HTERT RPE-1 (cell line): ENCODE data around the gene ANXA2.

Experiments
- in situ Hi-C: fragments of 300-500 bp; cut with MboI; formaldehyde crosslinking; loops from 4 replicates; pipeline ENCODE4 v1.14.3; 2020; ENCODE audit warnings: low sequenced_read_pairs

Gene ANXA2

DNA sequence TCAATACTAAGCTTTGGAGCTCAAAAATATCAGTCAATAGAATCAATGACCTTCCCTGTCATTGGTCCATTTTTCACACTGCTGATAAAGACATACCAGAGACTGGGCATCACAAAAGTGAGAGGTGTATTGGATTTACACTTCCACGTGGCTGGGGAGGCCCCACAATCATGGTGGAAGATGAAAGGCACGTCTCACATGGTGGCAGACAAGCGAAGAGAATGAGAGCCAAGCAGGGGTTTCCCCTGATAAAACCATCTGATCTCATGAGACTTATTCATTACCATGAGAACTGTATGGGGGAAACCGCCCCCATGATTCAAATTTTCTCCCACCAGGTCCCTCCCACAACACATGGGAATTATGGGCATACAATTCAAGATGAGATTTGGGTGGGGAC, 81.9 kb downstream of the ANXA2 start:
- in situ Hi-C loops, result no loop called here

DNA sequence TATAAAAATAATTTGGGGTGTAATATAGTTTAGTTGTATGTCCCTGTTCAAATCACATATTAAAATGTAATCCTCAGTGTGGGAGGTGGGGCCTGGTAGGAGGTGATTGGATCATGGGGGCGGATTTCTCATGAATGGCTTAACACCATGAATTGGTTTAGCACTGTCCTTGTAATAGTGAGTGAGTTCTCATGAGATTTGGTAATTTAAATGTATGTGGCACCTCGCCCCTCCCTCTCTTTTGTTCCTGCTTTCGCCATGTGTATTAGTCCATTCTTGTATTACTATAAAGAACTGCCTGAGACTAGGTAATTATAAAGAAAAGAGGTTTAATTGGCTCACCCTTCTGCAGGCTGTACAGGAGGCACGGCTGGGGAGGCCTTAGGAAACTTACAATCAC, 83.9 kb downstream of the ANXA2 start:
- in situ Hi-C loops, result no loop called here

DNA sequence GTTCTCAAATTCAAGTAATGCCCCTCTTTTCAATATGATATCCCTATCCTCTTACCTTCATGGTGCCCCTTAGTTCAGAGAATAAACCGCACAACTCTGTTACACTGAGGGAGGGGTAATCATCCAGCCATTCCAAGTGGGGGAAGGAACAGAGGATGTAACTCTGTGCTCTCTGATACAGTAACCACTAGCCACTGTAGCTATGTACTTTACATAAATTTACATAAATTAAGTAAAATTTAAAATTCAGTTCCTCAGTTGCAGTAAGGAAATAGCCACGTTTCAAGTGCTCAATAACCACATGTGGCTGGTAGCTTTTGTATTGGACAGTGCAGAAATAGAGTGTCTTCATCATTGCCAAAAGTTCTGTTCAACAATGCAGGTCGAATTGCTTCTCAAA, 90.8 kb downstream of the ANXA2 start:
- in situ Hi-C loops, result no loop called here

DNA sequence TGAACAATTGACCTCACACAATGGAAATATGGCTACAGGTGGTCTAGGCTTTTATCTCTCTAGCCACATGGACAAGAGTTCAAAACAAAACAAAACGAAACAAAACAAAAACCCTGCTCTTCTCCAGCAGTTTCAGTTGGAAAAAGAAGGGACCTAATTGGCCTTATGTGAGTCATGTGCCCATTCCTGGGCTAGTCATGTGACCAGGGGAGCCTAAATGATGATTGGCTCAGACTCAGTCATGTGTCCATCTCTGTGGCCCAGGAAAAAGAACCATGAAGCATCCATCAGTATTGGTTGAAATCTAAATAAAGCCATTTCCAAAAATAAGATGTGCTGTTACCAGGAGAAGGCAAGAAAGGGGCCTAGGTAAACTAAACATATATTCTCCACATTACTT, 96.8 kb downstream of the ANXA2 start:
- in situ Hi-C loops, result no loop called here

DNA sequence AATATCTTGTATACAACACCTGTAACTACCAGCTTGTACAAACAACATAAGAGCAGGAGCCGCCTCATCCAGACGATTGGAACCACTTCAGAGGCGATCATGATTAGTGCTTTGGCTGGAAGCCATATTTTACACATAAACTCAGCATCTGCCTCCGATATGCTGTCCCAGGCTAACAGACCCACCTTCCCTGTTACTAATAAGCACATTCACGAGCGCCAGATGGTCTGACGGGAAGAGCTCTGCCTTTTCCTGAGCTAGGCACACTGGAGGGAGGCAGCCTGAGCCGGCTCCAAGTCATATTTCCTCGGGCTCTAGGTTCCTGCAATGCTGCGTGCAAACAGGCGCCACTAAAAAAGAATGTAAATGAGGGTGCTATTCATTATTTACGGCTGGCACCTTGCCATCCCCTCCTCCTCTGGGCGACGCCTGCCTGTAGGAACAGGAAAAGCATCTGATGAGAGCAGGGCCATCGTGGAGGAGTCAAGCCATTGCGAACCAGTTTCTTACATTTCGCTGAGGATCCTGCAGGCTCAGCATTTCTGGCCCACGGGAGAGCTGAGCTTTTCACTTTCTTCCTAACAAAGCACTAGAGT, 98.2 kb downstream of the ANXA2 start:
- in situ Hi-C loops, result no loop called here
